ENCODE measurements around the gene EMX1.

- TF ChIP-seq EZH2phosphoT487 (IDR thresholded peaks at IDR 0.05; ENCODE audit: borderline replicate concordance, low read depth, low read length) = no peak
- TF ChIP-seq, protein P1, sequence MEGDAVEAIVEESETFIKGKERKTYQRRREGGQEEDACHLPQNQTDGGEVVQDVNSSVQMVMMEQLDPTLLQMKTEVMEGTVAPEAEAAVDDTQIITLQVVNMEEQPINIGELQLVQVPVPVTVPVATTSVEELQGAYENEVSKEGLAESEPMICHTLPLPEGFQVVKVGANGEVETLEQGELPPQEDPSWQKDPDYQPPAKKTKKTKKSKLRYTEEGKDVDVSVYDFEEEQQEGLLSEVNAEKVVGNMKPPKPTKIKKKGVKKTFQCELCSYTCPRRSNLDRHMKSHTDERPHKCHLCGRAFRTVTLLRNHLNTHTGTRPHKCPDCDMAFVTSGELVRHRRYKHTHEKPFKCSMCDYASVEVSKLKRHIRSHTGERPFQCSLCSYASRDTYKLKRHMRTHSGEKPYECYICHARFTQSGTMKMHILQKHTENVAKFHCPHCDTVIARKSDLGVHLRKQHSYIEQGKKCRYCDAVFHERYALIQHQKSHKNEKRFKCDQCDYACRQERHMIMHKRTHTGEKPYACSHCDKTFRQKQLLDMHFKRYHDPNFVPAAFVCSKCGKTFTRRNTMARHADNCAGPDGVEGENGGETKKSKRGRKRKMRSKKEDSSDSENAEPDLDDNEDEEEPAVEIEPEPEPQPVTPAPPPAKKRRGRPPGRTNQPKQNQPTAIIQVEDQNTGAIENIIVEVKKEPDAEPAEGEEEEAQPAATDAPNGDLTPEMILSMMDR (conservative IDR thresholded peaks at IDR 0.05; ENCODE audit: low read length) = no peak
These were observed 4.5 kb downstream of the EMX1 start for GRCh38 chr2:72921853-72922252.
